H1 (cell line): Measurements from ENCODE around the gene YARS1. TPM values are rescaled to one million over a fixed set of nuclear protein-coding genes. Genes with fewer than 3 reads are reported as not detected.

ENCODE experiments used
- CTCF ChIA-PET: fragments of 300-600 bp; sonication (Branson Sonifier 250); formaldehyde crosslinking; loops from one replicate; lab custom pipeline; 2021; ENCODE audit not compliant: partially characterized antibody; lab: Charles Lee
- POLR2A ChIA-PET: fragments of 300-600 bp; sonication (Branson Sonifier 250); formaldehyde crosslinking; loops from one replicate; lab custom pipeline; 2021; ENCODE audit warnings: inconsistent platforms; ENCODE audit not compliant: partially characterized antibody; lab: Charles Lee
- DNase-seq, 2 experiments: peaks; one replicate each; pipeline versions ENCODE4 v3.0.0 to v3.0.0-alpha.2; 2010 to 2022; ENCODE audit warnings: low spot score in 2 of 2, low read depth in 1 of 2, mixed read lengths in 1 of 2
- FAIRE-seq: peaks from 2 replicates; lab custom pipeline; 2011; peaks lifted over from hg19 to GRCh38; lab: Jason Lieb, UNC
- H2AFZ ChIP-seq: 2 replicates; pipeline ENCODE4 v1.8.1; 2012; ENCODE audit warnings: low read length, inconsistent platforms
- H2AK5ac ChIP-seq: 2 replicates; pipeline ENCODE4 v1.6.1; 2013; ENCODE audit warnings: low read depth, low read length
- H2BK120ac ChIP-seq: replicated peaks from 2 replicates; pipeline ENCODE3; 2013; ENCODE audit warnings: low read depth, low read length, inconsistent platforms
- H2BK12ac ChIP-seq: 2 replicates; pipeline ENCODE4 v1.6.1; 2013; ENCODE audit warnings: low read depth, low read length
- H2BK15ac ChIP-seq: 2 replicates; pipeline ENCODE4 v1.6.1; 2013; ENCODE audit warnings: low read length
- H2BK20ac ChIP-seq: 2 replicates; pipeline ENCODE4 v1.6.1; 2013; ENCODE audit warnings: low read length
- H2BK5ac ChIP-seq: 2 replicates; pipeline ENCODE4 v1.6.1; 2013; ENCODE audit warnings: low read depth, low read length
- H3K14ac ChIP-seq: 2 replicates; pipeline ENCODE4 v1.6.1; 2013; ENCODE audit warnings: inconsistent platforms; ENCODE audit not compliant: insufficient read length
- H3K18ac ChIP-seq: 2 replicates; pipeline ENCODE4 v1.6.1; 2013; ENCODE audit warnings: low read length; ENCODE audit errors: extremely low read depth
- H3K23ac ChIP-seq: 2 replicates; pipeline ENCODE4 v1.6.1; 2013; ENCODE audit warnings: inconsistent platforms; ENCODE audit not compliant: insufficient read length
- H3K23me2 ChIP-seq: 2 replicates; pipeline ENCODE4 v1.6.1; 2013; ENCODE audit warnings: low read depth, low read length
- H3K27ac ChIP-seq: 2 replicates; pipeline ENCODE4 v1.6.1; 2011; ENCODE audit warnings: low read depth, low read length, inconsistent platforms
- H3K27me3 ChIP-seq, 4 experiments: replicated peaks in 1 of 4; 1 replicate in 1 of 4; 2 replicates in 3 of 4; pipeline versions ENCODE4 v1.6.1 to v1.8.1; 2011 to 2013; ENCODE audit warnings: low read length in 3 of 4, mild to moderate bottlenecking in 3 of 4, inconsistent platforms in 2 of 4, mixed read lengths in 2 of 4, moderate library complexity in 1 of 4; ENCODE audit not compliant: control insufficient read depth in 3 of 4, insufficient read depth in 3 of 4; ENCODE audit errors: extremely low read depth in 1 of 4
- H3K36me3 ChIP-seq, 4 experiments: 2 replicates each; pipeline versions ENCODE4 v1.6.1 to v1.8.1; 2011 to 2013; ENCODE audit warnings: mild to moderate bottlenecking in 4 of 4, low read length in 3 of 4, moderate library complexity in 2 of 4, control low read depth in 1 of 4, inconsistent platforms in 1 of 4; ENCODE audit not compliant: insufficient read depth in 4 of 4, control insufficient read depth in 2 of 4
- H3K4ac ChIP-seq: replicated peaks from 2 replicates; pipeline ENCODE3; 2013; ENCODE audit warnings: low read length, low read depth, mixed read lengths, inconsistent platforms; ENCODE audit not compliant: insufficient read length
- H3K4me1 ChIP-seq, 4 experiments: replicated peaks in 1 of 4; 1 replicate in 1 of 4; 2 replicates in 3 of 4; pipeline versions ENCODE4 v1.6.1 to v1.8.1; 2011 to 2013; ENCODE audit warnings: low read length in 3 of 4, inconsistent platforms in 2 of 4, mixed read lengths in 1 of 4; ENCODE audit not compliant: insufficient read depth in 4 of 4, control insufficient read depth in 3 of 4
- H3K4me2 ChIP-seq, 2 experiments: 2 replicates each; pipeline versions ENCODE4 v1.6.1 to v1.8.1; 2011 to 2013; ENCODE audit warnings: low read depth in 2 of 2, low read length in 2 of 2, control low read depth in 1 of 2, inconsistent platforms in 1 of 2, mild to moderate bottlenecking in 1 of 2; ENCODE audit not compliant: insufficient read depth in 1 of 2
- H3K4me3 ChIP-seq, 4 experiments: fragments of 200-600, 300-600 bp in 1 of 4; sonication (generic), shearing (Covaris generic), sonication (Bioruptor Twin) in 1 of 4; 2 replicates each; pipeline versions ENCODE4 v1.5.1 to v1.8.1; 2011 to 2016; ENCODE audit warnings: low read length in 4 of 4, low read depth in 3 of 4, control low read depth in 2 of 4, inconsistent platforms in 2 of 4, mild to moderate bottlenecking in 2 of 4, mixed read lengths in 1 of 4, moderate library complexity in 1 of 4; ENCODE audit not compliant: insufficient read depth in 2 of 4; ENCODE audit errors: extremely low read depth in 1 of 4
- H3K56ac ChIP-seq: replicated peaks from 2 replicates; pipeline ENCODE3; 2013; ENCODE audit warnings: low read depth, mild to moderate bottlenecking, mixed read lengths, low read length, inconsistent platforms; ENCODE audit not compliant: insufficient read length
- H3K79me1 ChIP-seq: 2 replicates; pipeline ENCODE4 v1.6.1; 2013; ENCODE audit warnings: low read depth, low read length, control low read depth
- H3K79me2 ChIP-seq, 2 experiments: 2 replicates each; pipeline versions ENCODE4 v1.6.1 to v1.8.1; 2012 to 2013; ENCODE audit warnings: low read length in 2 of 2, mild to moderate bottlenecking in 2 of 2, inconsistent platforms in 1 of 2; ENCODE audit not compliant: insufficient read depth in 2 of 2, control insufficient read depth in 1 of 2
- H3K9ac ChIP-seq, 4 experiments: replicated peaks in 1 of 4; 1 replicate in 1 of 4; 2 replicates in 3 of 4; pipeline versions ENCODE4 v1.6.1 to v1.8.1; 2011 to 2013; ENCODE audit warnings: low read depth in 3 of 4, low read length in 3 of 4, control low read depth in 2 of 4, mild to moderate bottlenecking in 2 of 4, moderate library complexity in 2 of 4, inconsistent platforms in 1 of 4; ENCODE audit errors: extremely low read depth in 1 of 4
- H3K9me3 ChIP-seq, 2 experiments: 2 replicates each; pipeline versions ENCODE4 v1.6.1 to v1.8.1; 2012 to 2013; ENCODE audit warnings: mild to moderate bottlenecking in 2 of 2, moderate library complexity in 2 of 2, control low read depth in 1 of 2, inconsistent platforms in 1 of 2, low read depth in 1 of 2, low read length in 1 of 2, mixed read lengths in 1 of 2; ENCODE audit not compliant: insufficient read depth in 2 of 2
- H4K20me1 ChIP-seq, 2 experiments: replicated peaks in 1 of 2; 2 replicates each; pipeline versions ENCODE3 to v1.8.1; 2011 to 2013; ENCODE audit warnings: inconsistent platforms in 2 of 2, low read length in 2 of 2, mild to moderate bottlenecking in 1 of 2; ENCODE audit not compliant: insufficient read depth in 2 of 2, control insufficient read depth in 1 of 2
- H4K5ac ChIP-seq: 2 replicates; pipeline ENCODE4 v1.6.1; 2013; ENCODE audit warnings: low read length, low read depth, mixed read lengths, inconsistent platforms; ENCODE audit not compliant: insufficient read length
- H4K8ac ChIP-seq: 2 replicates; pipeline ENCODE4 v1.8.0; 2013; ENCODE audit warnings: mild to moderate bottlenecking, moderate library complexity, low read length, inconsistent platforms; ENCODE audit not compliant: insufficient read depth; ENCODE audit errors: extremely low read depth
- H4K91ac ChIP-seq: replicated peaks from 2 replicates; pipeline ENCODE3; 2013; ENCODE audit warnings: low read length, mixed read lengths, inconsistent platforms; ENCODE audit not compliant: insufficient read length
- EP300 ChIP-seq, 2 experiments: IDR thresholded peaks; 1 replicate in 1 of 2; 2 replicates in 1 of 2; pipeline ENCODE4 v1.6.1; 2011 to 2012; ENCODE audit warnings: low read depth in 2 of 2, low read length in 2 of 2, mild to moderate bottlenecking in 2 of 2, borderline replicate concordance in 1 of 2, inconsistent platforms in 1 of 2, moderate library complexity in 1 of 2
- GABPA ChIP-seq: IDR thresholded peaks from 2 replicates; pipeline ENCODE4 v1.6.1; 2011; ENCODE audit warnings: mild to moderate bottlenecking, low read length, moderate library complexity, borderline replicate concordance; ENCODE audit not compliant: insufficient read depth
- POLR2AphosphoS5 ChIP-seq: IDR thresholded peaks from 2 replicates; pipeline ENCODE4 v1.6.1; 2011; ENCODE audit warnings: low read depth, low read length
- WGBS, 2 experiments: shearing (Covaris generic) in 1 of 2; methylation state at CpG; one replicate each; pipeline versions ENCODE4 v1.1.6 to v1.1.7; 2013 to 2015; ENCODE audit warnings: low lambda C conversion rate in 2 of 2, mixed read lengths in 2 of 2, inconsistent platforms in 1 of 2, low coverage in 1 of 2, missing lambda C conversion rate in 1 of 2; ENCODE audit not compliant: insufficient replicate concordance in 2 of 2, insufficient coverage in 1 of 2, insufficient read length in 1 of 2; ENCODE audit errors: extremely low coverage in 1 of 2, missing lambda C conversion rate in 1 of 2; 5-methylcytosine and 5-hydroxymethylcytosine counted together
- polyA plus RNA-seq, 7 experiments: library from polyadenylated mRNA; depleted of rRNA in 3 of 7; stranded (reverse) in 5 of 7; unstranded in 2 of 7; fragments of >200 nt in 5 of 7; fragments of 200-250 nt in 2 of 7; gene quantifications; 1 replicate in 5 of 7; 2 replicates in 1 of 7; 4 replicates in 1 of 7; pipeline versions ENCODE4 v1.2.1 to v1.2.3, GENCODE V29; 2011 to 2013; ENCODE audit warnings: missing spikeins in 2 of 7, mixed read lengths in 2 of 7
- total RNA-seq: library from RNA; stranded (reverse); fragmentation: NEBNext Ultra II Directional; extraction: Animal tissue kit (Norgen Biotek cat#: 25700); gene quantifications from 2 replicates; pipeline ENCODE4 v1.2.1, GENCODE V29; 2021

Gene YARS1
- total and polyA plus RNA-seq, 2 of the 8 experiments (the other 6 are each of a cell fraction or from before 2014, with no cell fraction given): 47.1 to 226 TPM

GRCh38 chr1:32848354-32849063 is 31.4 kb upstream of the YARS1 start:
- 45% methylated on average over 2 of the region's 2 CpGs; no CpG with 5 or more reads in 1 of the 2 experiments for WGBS, 2 experiments
- Histone ChIP-seq H3K56ac (no peak overlapping the region), H3K4ac (no peak overlapping the region), H2BK20ac (no peak overlapping the region), H3K79me2 (no peaks in the 10 kb centered on the region), H3K9ac (no peak overlapping the region), H3K14ac (no peak overlapping the region), H2BK15ac (no peak overlapping the region), H4K8ac (no peak overlapping the region; the same call in 1 of the 2 replicates), H3K79me1 (no peaks in the 10 kb centered on the region; the same call in 1 of the 2 replicates), H3K4me3 (no peak overlapping the region), H3K23ac (no peak overlapping the region), H3K27me3 (no peaks in the 10 kb centered on the region), H2AFZ (no peak overlapping the region), H3K36me3 (peaks cover 0 to 19% (median 5%) of the 10 kb centered on the region in 4 experiments; a peak in 6 of 8 replicates), H2BK12ac (no peak overlapping the region), H2BK120ac (no peak overlapping the region), H3K23me2 (no peaks in the 10 kb centered on the region), H4K5ac (no peak overlapping the region), H3K18ac (no peak overlapping the region), H2AK5ac (no peak overlapping the region), H3K27ac (no peak overlapping the region), H2BK5ac (no peak overlapping the region), H3K4me2 (no peak overlapping the region), H3K9me3 (no peaks in the 10 kb centered on the region), H4K20me1 (peaks cover 1 to 2% of the 10 kb centered on the region in 2 experiments), H3K4me1 (no peaks in the 10 kb centered on the region), H4K91ac (no peak overlapping the region)
- FAIRE-seq (no peak), DNase-seq (no peak)
- ChIA-PET CTCF (interaction anchor here (0.6 kb wide), 1 partner anchor 32 kb away, joined by 4 read pairs; no protein-coding TSS in a partner anchor), POLR2A (interaction anchor here (0.6 to 3.4 kb wide), 9 partner anchors 8 to 136 kb away, joined by 3 to 8 read pairs (median 4); no protein-coding TSS in a partner anchor)
- no peak for TF ChIP-seq GABPA
- no peak for TF ChIP-seq POLR2AphosphoS5
- TF ChIP-seq EP300 (IDR thresholded peaks at IDR 0.05; ENCODE audit: borderline replicate concordance in 1 of 2, low read depth in 2 of 2, low read length in 2 of 2): no peak
